ENCODE measurements around the gene CLIP1. TPM values are rescaled to one million over a fixed set of nuclear protein-coding genes. Genes with fewer than 3 reads are reported as not detected.

The CLIP1 gene
- total and polyA plus RNA-seq, 2 of the 13 experiments (the other 11 are each of a cell fraction or from before 2014, with no cell fraction given), result 28.9 to 43.7 TPM

DNA sequence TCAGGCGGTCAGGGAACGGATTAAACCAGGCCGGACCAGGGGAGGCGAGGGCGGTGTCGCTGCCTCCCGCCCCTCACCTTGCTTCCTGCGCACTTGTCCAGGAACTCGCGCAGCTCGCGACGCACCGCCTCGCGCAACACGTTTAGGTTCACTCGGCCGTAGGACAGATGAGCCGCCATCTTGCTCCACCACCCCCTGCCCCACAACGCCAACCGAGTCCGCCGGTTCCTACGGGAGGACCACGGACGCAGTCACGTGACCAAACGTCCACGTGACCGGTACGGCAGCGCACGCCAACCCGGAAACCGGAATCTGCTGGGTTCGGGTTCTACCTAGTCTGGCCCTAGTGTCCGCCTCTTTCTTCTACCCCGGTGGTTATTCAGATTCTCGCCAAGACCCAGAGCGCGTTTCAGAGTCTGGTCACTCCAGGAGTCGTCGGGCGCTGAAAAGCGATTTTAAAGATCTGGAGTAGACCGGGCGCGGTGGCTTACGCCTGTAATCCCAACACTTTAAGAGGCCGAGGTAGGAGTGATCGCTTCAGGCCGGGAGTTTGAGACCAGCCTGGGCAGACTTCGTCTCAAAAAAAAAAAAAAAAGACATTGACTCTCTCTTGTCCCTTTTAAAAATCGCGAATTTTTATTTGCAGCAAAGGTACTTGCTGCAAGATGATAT lies 156.1 kb downstream of the CLIP1 start, which contains the start of gene VPS33A (continued):
- peak; percentile 51; the same call in 1 of the 2 replicates for TF ChIP-seq ZNF460 (CRISPR knock-in tag; IDR thresholded peaks at IDR 0.05; ENCODE audit: borderline replicate concordance)
- TF ChIP-seq SMYD3 (CRISPR knock-in tag; IDR thresholded peaks at IDR 0.05), result no peak
- no peak for TF ChIP-seq EZH2 (conservative IDR thresholded peaks at IDR 0.05; ENCODE audit: low read depth, low read length)
- TF ChIP-seq ZNF136 (CRISPR knock-in tag; IDR thresholded peaks at IDR 0.05; ENCODE audit: low read depth), result peak; percentile 92
- TF ChIP-seq ZBTB3 (CRISPR knock-in tag; IDR thresholded peaks at IDR 0.05; ENCODE audit: borderline replicate concordance, low read depth), result no peak
- TF ChIP-seq GABPB1 (CRISPR knock-in tag; IDR thresholded peaks at IDR 0.05), result peak; percentile 95
- TF ChIP-seq ZNF792 (CRISPR knock-in tag; IDR thresholded peaks at IDR 0.05), result peak; percentile 89
- peak; percentile 93 for TF ChIP-seq ZNF225 (CRISPR knock-in tag; IDR thresholded peaks at IDR 0.05)
- 0 out of 2 replicates have a peak, but pooled peaks have one; percentile 36 for TF ChIP-seq FOXJ3 (CRISPR knock-in tag; IDR thresholded peaks at IDR 0.05; ENCODE audit: borderline replicate concordance)
- TF ChIP-seq AGO2 (optimal IDR thresholded peaks at IDR 0.05; ENCODE audit: low read depth, low read length), result peak; percentile 63
- TF ChIP-seq EP300 (IDR thresholded peaks at IDR 0.05; ENCODE audit: low read depth in 2 of 2, low read length in 2 of 2), result peak; percentile 15 to 70; a peak in 3 of 4 replicates
- TF ChIP-seq EP300 (CRISPR knock-in tag; IDR thresholded peaks at IDR 0.05; ENCODE audit: borderline replicate concordance), result peak; percentile 57; the same call in 1 of the 2 replicates
- no peak for TF ChIP-seq ZNF841 (CRISPR knock-in tag; IDR thresholded peaks at IDR 0.05; ENCODE audit: borderline replicate concordance)
- TF ChIP-seq, protein P1, sequence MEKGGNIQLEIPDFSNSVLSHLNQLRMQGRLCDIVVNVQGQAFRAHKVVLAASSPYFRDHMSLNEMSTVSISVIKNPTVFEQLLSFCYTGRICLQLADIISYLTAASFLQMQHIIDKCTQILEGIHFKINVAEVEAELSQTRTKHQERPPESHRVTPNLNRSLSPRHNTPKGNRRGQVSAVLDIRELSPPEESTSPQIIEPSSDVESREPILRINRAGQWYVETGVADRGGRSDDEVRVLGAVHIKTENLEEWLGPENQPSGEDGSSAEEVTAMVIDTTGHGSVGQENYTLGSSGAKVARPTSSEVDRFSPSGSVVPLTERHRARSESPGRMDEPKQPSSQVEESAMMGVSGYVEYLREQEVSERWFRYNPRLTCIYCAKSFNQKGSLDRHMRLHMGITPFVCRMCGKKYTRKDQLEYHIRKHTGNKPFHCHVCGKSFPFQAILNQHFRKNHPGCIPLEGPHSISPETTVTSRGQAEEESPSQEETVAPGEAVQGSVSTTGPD (CRISPR knock-in tag; IDR thresholded peaks at IDR 0.05), result no peak
- TF ChIP-seq MED1 (CRISPR knock-in tag; IDR thresholded peaks at IDR 0.05), result peak; percentile 75
- TF ChIP-seq ELF3 (CRISPR knock-in tag; IDR thresholded peaks at IDR 0.05), result peak; percentile 96
- no peak for TF ChIP-seq SMAD9 (CRISPR knock-in tag; IDR thresholded peaks at IDR 0.05)
- TF ChIP-seq NPAS2 (CRISPR knock-in tag; IDR thresholded peaks at IDR 0.05; ENCODE audit: borderline replicate concordance), result no peak
- no peak for TF ChIP-seq NR2F1 (CRISPR knock-in tag; IDR thresholded peaks at IDR 0.05)
- no peak for TF ChIP-seq ZNF530 (CRISPR knock-in tag; IDR thresholded peaks at IDR 0.05; ENCODE audit: low read depth)
- peak; percentile 92; the same call in 1 of the 2 replicates for TF ChIP-seq ZNF589 (CRISPR knock-in tag; conservative IDR thresholded peaks at IDR 0.05)
- TF ChIP-seq HOXA9 (CRISPR knock-in tag; IDR thresholded peaks at IDR 0.05; ENCODE audit: borderline replicate concordance), result peak; percentile 92; the same call in 1 of the 2 replicates
- TF ChIP-seq MTA3 (CRISPR knock-in tag; IDR thresholded peaks at IDR 0.05), result no peak
- TF ChIP-seq HMGA1 (CRISPR knock-in tag; conservative IDR thresholded peaks at IDR 0.05), result no peak
- peak; percentile 61; the same call in 1 of the 2 replicates for TF ChIP-seq TP53 (CRISPR knock-in tag; conservative IDR thresholded peaks at IDR 0.05)
- TF ChIP-seq, protein P2, sequence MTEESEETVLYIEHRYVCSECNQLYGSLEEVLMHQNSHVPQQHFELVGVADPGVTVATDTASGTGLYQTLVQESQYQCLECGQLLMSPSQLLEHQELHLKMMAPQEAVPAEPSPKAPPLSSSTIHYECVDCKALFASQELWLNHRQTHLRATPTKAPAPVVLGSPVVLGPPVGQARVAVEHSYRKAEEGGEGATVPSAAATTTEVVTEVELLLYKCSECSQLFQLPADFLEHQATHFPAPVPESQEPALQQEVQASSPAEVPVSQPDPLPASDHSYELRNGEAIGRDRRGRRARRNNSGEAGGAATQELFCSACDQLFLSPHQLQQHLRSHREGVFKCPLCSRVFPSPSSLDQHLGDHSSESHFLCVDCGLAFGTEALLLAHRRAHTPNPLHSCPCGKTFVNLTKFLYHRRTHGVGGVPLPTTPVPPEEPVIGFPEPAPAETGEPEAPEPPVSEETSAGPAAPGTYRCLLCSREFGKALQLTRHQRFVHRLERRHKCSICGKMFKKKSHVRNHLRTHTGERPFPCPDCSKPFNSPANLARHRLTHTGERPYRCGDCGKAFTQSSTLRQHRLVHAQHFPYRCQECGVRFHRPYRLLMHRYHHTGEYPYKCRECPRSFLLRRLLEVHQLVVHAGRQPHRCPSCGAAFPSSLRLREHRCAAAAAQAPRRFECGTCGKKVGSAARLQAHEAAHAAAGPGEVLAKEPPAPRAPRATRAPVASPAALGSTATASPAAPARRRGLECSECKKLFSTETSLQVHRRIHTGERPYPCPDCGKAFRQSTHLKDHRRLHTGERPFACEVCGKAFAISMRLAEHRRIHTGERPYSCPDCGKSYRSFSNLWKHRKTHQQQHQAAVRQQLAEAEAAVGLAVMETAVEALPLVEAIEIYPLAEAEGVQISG (CRISPR knock-in tag; IDR thresholded peaks at IDR 0.05), result peak; percentile 93
- no peak for TF ChIP-seq NCOR1 (IDR thresholded peaks at IDR 0.05; ENCODE audit: borderline replicate concordance, low read length)
- peak; percentile 17; the same call in 1 of the 2 replicates for TF ChIP-seq RCOR2 (CRISPR knock-in tag; IDR thresholded peaks at IDR 0.05)
